GM23338 (cell line): Measurements from ENCODE around the gene SMARCC2. TPM values are rescaled to one million over a fixed set of nuclear protein-coding genes. Genes with fewer than 3 reads are reported as not detected.
"Not testable (repeated sequence)": the region's sequence is repeated elsewhere in the genome, so short reads cannot be mapped to it uniquely, and the experiment has no call there.

Experiments used
- ATAC-seq: fragments of 200-7000 bp; cut with Tn5 transposase; 3 replicates; pipeline ENCODE4 v1.9.1; 2020
- DNase-seq: peaks from one replicate; pipeline ENCODE4 v3.0.0-alpha.2; 2015; ENCODE audit warnings: low spot score
- H2AFZ ChIP-seq: fragments of 200-600 bp; sonication (generic); 2 replicates; pipeline ENCODE4 v1.8.0; 2016; ENCODE audit warnings: antibody characterized with exemption, mild to moderate bottlenecking, moderate library complexity
- H3F3A ChIP-seq: fragments of 200-600 bp; sonication (generic); replicated peaks from 2 replicates; pipeline ENCODE4 v1.8.0; 2017; ENCODE audit warnings: antibody characterized with exemption, mixed run types, low read depth
- H3K27ac ChIP-seq: fragments of 200-600 bp; sonication (generic); 2 replicates; pipeline ENCODE4 v1.6.1; 2016; ENCODE audit warnings: low read depth
- H3K27me3 ChIP-seq: fragments of 200-600 bp; sonication (generic); 2 replicates; pipeline ENCODE4 v1.8.0; 2016; ENCODE audit warnings: mild to moderate bottlenecking, mixed run types, moderate library complexity; ENCODE audit not compliant: insufficient read depth
- H3K36me3 ChIP-seq: fragments of 200-600 bp; sonication (generic); 2 replicates; pipeline ENCODE4 v1.8.0; 2016; ENCODE audit warnings: mild to moderate bottlenecking; ENCODE audit not compliant: insufficient read depth
- H3K4me1 ChIP-seq: fragments of 200-600 bp; sonication (generic); 2 replicates; pipeline ENCODE4 v1.8.0; 2016; ENCODE audit warnings: mild to moderate bottlenecking, moderate library complexity; ENCODE audit not compliant: insufficient read depth
- H3K4me2 ChIP-seq: fragments of 200-600 bp; sonication (generic); 2 replicates; pipeline ENCODE4 v1.7.1; 2017; ENCODE audit warnings: mixed run types
- H3K4me3 ChIP-seq: fragments of 200-600 bp; sonication (generic); 2 replicates; pipeline ENCODE4 v1.6.1; 2016; ENCODE audit warnings: mixed run types
- H3K79me2 ChIP-seq: fragments of 200-600 bp; sonication (generic); replicated peaks from 2 replicates; pipeline ENCODE4 v1.8.0; 2017; ENCODE audit warnings: mild to moderate bottlenecking; ENCODE audit not compliant: insufficient read depth
- H3K9me2 ChIP-seq: fragments of 200-600 bp; sonication (generic); 2 replicates; pipeline ENCODE4 v1.8.0; 2017; ENCODE audit not compliant: insufficient read depth
- H4K20me1 ChIP-seq: fragments of 200-600 bp; sonication (generic); replicated peaks from 2 replicates; pipeline ENCODE4 v1.8.0; 2017; ENCODE audit warnings: mild to moderate bottlenecking; ENCODE audit not compliant: insufficient read depth
- H3K27ac Mint-ChIP-seq: 2 replicates; pipeline ENCODE4 v1.8.0; 2020; ENCODE audit warnings: inconsistent platforms, mild to moderate bottlenecking, moderate library complexity, mixed read lengths
- H3K27me3 Mint-ChIP-seq: 3 replicates; pipeline ENCODE4 v1.8.0; 2022; ENCODE audit warnings: low read depth, mild to moderate bottlenecking, moderate library complexity, mixed read lengths, inconsistent platforms; ENCODE audit not compliant: insufficient read depth, poor library complexity
- H3K36me3 Mint-ChIP-seq: 3 replicates; pipeline ENCODE4 v1.8.0; 2021; ENCODE audit warnings: low read depth, mild to moderate bottlenecking, inconsistent platforms, moderate library complexity, mixed read lengths
- H3K4me1 Mint-ChIP-seq: 3 replicates; pipeline ENCODE4 v1.8.0; 2020; ENCODE audit warnings: mild to moderate bottlenecking, inconsistent platforms, mixed read lengths
- H3K4me3 Mint-ChIP-seq: 3 replicates; pipeline ENCODE4 v1.8.0; 2021; ENCODE audit warnings: moderate library complexity, mild to moderate bottlenecking, inconsistent platforms, mixed read lengths
- H3K9me3 Mint-ChIP-seq: 3 replicates; pipeline ENCODE4 v1.8.0; 2020; ENCODE audit warnings: moderate library complexity, mild to moderate bottlenecking, inconsistent platforms, mixed read lengths
- CREB1 ChIP-seq: fragments of 250-450 bp; sonication (Bioruptor Pico); IDR thresholded peaks from 2 replicates; pipeline ENCODE4 v1.5.0; 2020; ENCODE audit warnings: low read depth, mild to moderate bottlenecking, moderate library complexity
- ETS1 ChIP-seq: IDR thresholded peaks from 2 replicates; pipeline ENCODE4 v1.6.1; 2016; ENCODE audit warnings: antibody characterized with exemption
- EZH2 ChIP-seq: fragments of 200-600 bp; sonication (generic); IDR thresholded peaks from one replicate; pipeline ENCODE4 v1.8.0; 2017; ENCODE audit warnings: antibody characterized with exemption, mild to moderate bottlenecking, low read depth; ENCODE audit not compliant: unreplicated experiment
- JUNB ChIP-seq: IDR thresholded peaks from one replicate; pipeline ENCODE4 v1.6.1; 2016; ENCODE audit warnings: antibody characterized with exemption; ENCODE audit not compliant: unreplicated experiment
- STAT1 ChIP-seq: IDR thresholded peaks from one replicate; pipeline ENCODE4 v1.6.1; 2016; ENCODE audit warnings: antibody characterized with exemption; ENCODE audit not compliant: unreplicated experiment
- ZNF114 ChIP-seq: fragments of 250-450 bp; sonication (Bioruptor Pico); IDR thresholded peaks from 2 replicates; pipeline ENCODE4 v1.5.0; 2020; ENCODE audit warnings: mild to moderate bottlenecking, moderate library complexity
- ZNF331 ChIP-seq: fragments of 250-450 bp; sonication (Bioruptor Pico); IDR thresholded peaks from 2 replicates; pipeline ENCODE4 v1.5.0; 2020; ENCODE audit warnings: low read depth, mild to moderate bottlenecking, moderate library complexity
- polyA plus RNA-seq: library from polyadenylated mRNA; unstranded; fragments of >200 nt; fragmentation: Nextera tagmentation; extraction: Ambion mirVana; gene quantifications from 2 replicates; pipeline ENCODE4 v1.2.1, GENCODE V29; 2016
- total RNA-seq: library from RNA; depleted of rRNA; stranded (reverse); fragments of >200 nt; shearing (Covaris generic); gene quantifications from 2 replicates; pipeline ENCODE4 v1.2.3, GENCODE V29; 2014

Gene SMARCC2
- total and polyA plus RNA-seq, 2 experiments from 2014 or later: 40.4 to 68.3 TPM

- Mint-ChIP-seq H3K36me3 (peaks cover 12% of the 10 kb centered on the region; the same call in 2 of the 3 replicates), H3K27me3 (peaks cover 14% of the 10 kb centered on the region), H3K4me1 (peaks cover 25% of the 10 kb centered on the region), H3K27ac (no peak overlapping the region; the same call in 1 of the 2 replicates), H3K4me3 (no peak overlapping the region; the same call in 2 of the 3 replicates), H3K9me3 (no peaks in the 10 kb centered on the region)
- no peak for ATAC-seq
- no peak for DNase-seq
- Histone ChIP-seq H3K4me3 (no peak overlapping the region), H4K20me1 (no peaks in the 10 kb centered on the region), H3K27ac (no peak overlapping the region; the same call in 1 of the 2 replicates), H3K4me1 (no peaks in the 10 kb centered on the region), H2AFZ (no peak overlapping the region), H3K9me2 (0 out of 2 replicates have a peak, but pooled peaks cover 5% of the 10 kb centered on the region), H3K36me3 (no peaks in the 10 kb centered on the region), H3K4me2 (peak overlapping the region; percentile 5; the same call in 1 of the 2 replicates), H3K27me3 (no peaks in the 10 kb centered on the region), H3F3A (no peaks in the 10 kb centered on the region), H3K79me2 (no peaks in the 10 kb centered on the region)
- TF ChIP-seq STAT1 (no peak), ETS1 (no peak), CREB1 (CRISPR knock-in tag) (no peak), ZNF114 (CRISPR knock-in tag) (no peak), JUNB (no peak), EZH2 (no peak), ZNF331 (no peak)
These were observed 8.8 kb upstream of the SMARCC2 start for GRCh38 chr12:56197921-56198635.

- H3K9me2 ChIP-seq, H3K4me1 ChIP-seq, H3K9me3 Mint-ChIP-seq, H2AFZ ChIP-seq, H3K27ac ChIP-seq, H4K20me1 ChIP-seq, H3K27me3 ChIP-seq, H3K79me2 ChIP-seq, H3K27ac Mint-ChIP-seq, ATAC-seq, H3K4me3 Mint-ChIP-seq, H3K4me3 ChIP-seq, H3F3A ChIP-seq, H3K36me3 ChIP-seq: not testable (repeated sequence)
- peak; percentile 45 for DNase-seq
- Mint-ChIP-seq H3K4me1 (peaks cover 29% of the 10 kb centered on the region), H3K27me3 (peaks cover 14% of the 10 kb centered on the region), H3K36me3 (peaks cover 13% of the 10 kb centered on the region; the same call in 2 of the 3 replicates)
- 0 out of 2 replicates have a peak overlapping the region, but pooled peaks have one; percentile 11 for H3K4me2 ChIP-seq
These were observed 7.7 kb upstream of the SMARCC2 start for GRCh38 chr12:56196818-56197550.
